ENCODE measurements around the gene LCN6.
"Not testable (repeated sequence)": the region's sequence is repeated elsewhere in the genome, so short reads cannot be mapped to it uniquely, and the experiment has no call there.

The LCN6 gene

GRCh38 chr9:136711751-136712689 lies 36.3 kb downstream of the LCN6 start, which contains the start of gene DIPK1B:
Gene DIPK1B (plus strand): TSS chr9:136712572. CDS start chr9:136712666, 94 bp downstream.
- TF ChIP-seq CTCF (conservative IDR thresholded peaks at IDR 0.05; ENCODE audit: low read depth, low read length) = no peak
- DNase-seq (ENCODE audit: low read depth) = no peak
- H3K4me3 ChIP-seq (ENCODE audit: low read depth, low read length) = peak within 1 kb of the TSS; percentile 26

- peak; percentile 74 for DNase-seq (ENCODE audit: low read depth)
- not testable (repeated sequence) for H3K4me3 ChIP-seq (ENCODE audit: low read depth, low read length)
Observed at GRCh38 chr9:136711219-136711648, 37.1 kb downstream of the LCN6 start.

GRCh38 chr9:136710543-136710942 lies 37.8 kb downstream of the LCN6 start:
- TF ChIP-seq CTCF (conservative IDR thresholded peaks at IDR 0.05; ENCODE audit: low read depth, low read length) = no peak
- no peak for DNase-seq (ENCODE audit: low read depth)
- no peak overlapping the region for H3K4me3 ChIP-seq (ENCODE audit: low read depth, low read length)

GRCh38 chr9:136709454-136710109 lies 38.7 kb downstream of the LCN6 start:
- no peak for TF ChIP-seq CTCF (conservative IDR thresholded peaks at IDR 0.05; ENCODE audit: low read depth, low read length)
- H3K4me3 ChIP-seq (ENCODE audit: low read depth, low read length) = no peak overlapping the region
- DNase-seq (ENCODE audit: low read depth) = no peak

GRCh38 chr9:136707849-136708517 lies 40.3 kb downstream of the LCN6 start:
- TF ChIP-seq CTCF (conservative IDR thresholded peaks at IDR 0.05; ENCODE audit: low read depth, low read length) = no peak
- DNase-seq (ENCODE audit: low read depth) = no peak
- H3K4me3 ChIP-seq (ENCODE audit: low read depth, low read length) = no peak overlapping the region

- DNase-seq (ENCODE audit: low read depth) = no peak
- TF ChIP-seq CTCF (conservative IDR thresholded peaks at IDR 0.05; ENCODE audit: low read depth, low read length) = no peak
- H3K4me3 ChIP-seq (ENCODE audit: low read depth, low read length) = no peak overlapping the region
Observed at GRCh38 chr9:136707011-136707410, 41.3 kb downstream of the LCN6 start.

GRCh38 chr9:136705564-136705963 lies 42.8 kb downstream of the LCN6 start:
- no peak overlapping the region for H3K4me3 ChIP-seq (ENCODE audit: low read depth, low read length)
- TF ChIP-seq CTCF (conservative IDR thresholded peaks at IDR 0.05; ENCODE audit: low read depth, low read length) = no peak
- no peak for DNase-seq (ENCODE audit: low read depth)

GRCh38 chr9:136704741-136705140 lies 43.6 kb downstream of the LCN6 start:
- not testable (repeated sequence) for DNase-seq (ENCODE audit: low read depth); H3K4me3 ChIP-seq (ENCODE audit: low read depth, low read length)

Data from choroid plexus epithelial cell (primary cell).